ENCODE measurements around the gene OR8B3.

Gene OR8B3

GRCh38 chr11:124346311-124346955 is 52.4 kb downstream of the OR8B3 start:
- DNase-seq, result no peak
